ENCODE data around the gene CCDC97.

DNA sequence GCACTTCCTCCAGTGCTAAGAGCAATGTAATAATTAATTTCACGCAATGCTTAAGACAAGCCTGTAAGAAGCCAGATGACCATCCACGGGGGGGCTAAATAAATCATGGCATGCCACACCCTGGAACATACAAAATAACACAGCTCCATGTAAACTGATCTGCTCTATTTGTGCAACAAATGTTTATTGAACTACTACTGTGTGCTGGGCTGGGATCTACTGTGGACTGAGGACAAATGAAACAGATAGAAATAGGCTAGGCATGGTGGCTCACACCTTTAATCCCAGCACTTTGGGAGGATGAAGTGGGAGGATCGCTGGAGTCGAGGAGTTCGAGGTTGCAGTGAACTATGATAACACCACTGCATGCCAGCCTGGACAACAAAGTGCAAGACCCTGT, 22.5 kb downstream of the CCDC97 start:
- no peak for TF ChIP-seq TCF7L2 (IDR thresholded peaks at IDR 0.05; ENCODE audit: low read depth, low read length)
- TF ChIP-seq, protein P1, sequence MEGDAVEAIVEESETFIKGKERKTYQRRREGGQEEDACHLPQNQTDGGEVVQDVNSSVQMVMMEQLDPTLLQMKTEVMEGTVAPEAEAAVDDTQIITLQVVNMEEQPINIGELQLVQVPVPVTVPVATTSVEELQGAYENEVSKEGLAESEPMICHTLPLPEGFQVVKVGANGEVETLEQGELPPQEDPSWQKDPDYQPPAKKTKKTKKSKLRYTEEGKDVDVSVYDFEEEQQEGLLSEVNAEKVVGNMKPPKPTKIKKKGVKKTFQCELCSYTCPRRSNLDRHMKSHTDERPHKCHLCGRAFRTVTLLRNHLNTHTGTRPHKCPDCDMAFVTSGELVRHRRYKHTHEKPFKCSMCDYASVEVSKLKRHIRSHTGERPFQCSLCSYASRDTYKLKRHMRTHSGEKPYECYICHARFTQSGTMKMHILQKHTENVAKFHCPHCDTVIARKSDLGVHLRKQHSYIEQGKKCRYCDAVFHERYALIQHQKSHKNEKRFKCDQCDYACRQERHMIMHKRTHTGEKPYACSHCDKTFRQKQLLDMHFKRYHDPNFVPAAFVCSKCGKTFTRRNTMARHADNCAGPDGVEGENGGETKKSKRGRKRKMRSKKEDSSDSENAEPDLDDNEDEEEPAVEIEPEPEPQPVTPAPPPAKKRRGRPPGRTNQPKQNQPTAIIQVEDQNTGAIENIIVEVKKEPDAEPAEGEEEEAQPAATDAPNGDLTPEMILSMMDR (IDR thresholded peaks at IDR 0.05), result no peak
- no peak for TF ChIP-seq POLR2AphosphoS5 (IDR thresholded peaks at IDR 0.05; ENCODE audit: low read depth, low read length)
